Measurements from ENCODE around the gene EPB41L1. TPM values are rescaled to one million over a fixed set of nuclear protein-coding genes. Genes with fewer than 3 reads are reported as not detected.

EPB41L1 gene
- total RNA-seq, 1 experiment from 2014 or later, result 134 TPM

GRCh38 chr20:36218380-36219064 lies 64.0 kb downstream of the EPB41L1 start:
- BruUV-seq (replicated peaks), result no TSS peak
- no peak overlapping the region for H2AFZ ChIP-seq
- H3K79me2 ChIP-seq (ENCODE audit: low read depth), result no peaks in the 10 kb centered on the region
- POLR2A ChIA-PET (ENCODE audit: unreplicated experiment), result interaction anchor here (0.5 to 0.6 kb wide), 2 partner anchors 181 to 367 kb away, joined by 6 read pairs; no protein-coding TSS in a partner anchor
- H3K4me3 ChIP-seq, result no peak overlapping the region
- H3K36me3 ChIP-seq (ENCODE audit: low read depth), result 0 out of 2 replicates have a peak, but pooled peaks cover under 1% of the 10 kb centered on the region
- H3K27ac ChIP-seq, result no peak overlapping the region
- 0 out of 2 replicates have a peak, but pooled peaks cover under 1% of the 10 kb centered on the region for H3F3A ChIP-seq (ENCODE audit: insufficient read depth, low read depth)
- TF ChIP-seq, protein P1, sequence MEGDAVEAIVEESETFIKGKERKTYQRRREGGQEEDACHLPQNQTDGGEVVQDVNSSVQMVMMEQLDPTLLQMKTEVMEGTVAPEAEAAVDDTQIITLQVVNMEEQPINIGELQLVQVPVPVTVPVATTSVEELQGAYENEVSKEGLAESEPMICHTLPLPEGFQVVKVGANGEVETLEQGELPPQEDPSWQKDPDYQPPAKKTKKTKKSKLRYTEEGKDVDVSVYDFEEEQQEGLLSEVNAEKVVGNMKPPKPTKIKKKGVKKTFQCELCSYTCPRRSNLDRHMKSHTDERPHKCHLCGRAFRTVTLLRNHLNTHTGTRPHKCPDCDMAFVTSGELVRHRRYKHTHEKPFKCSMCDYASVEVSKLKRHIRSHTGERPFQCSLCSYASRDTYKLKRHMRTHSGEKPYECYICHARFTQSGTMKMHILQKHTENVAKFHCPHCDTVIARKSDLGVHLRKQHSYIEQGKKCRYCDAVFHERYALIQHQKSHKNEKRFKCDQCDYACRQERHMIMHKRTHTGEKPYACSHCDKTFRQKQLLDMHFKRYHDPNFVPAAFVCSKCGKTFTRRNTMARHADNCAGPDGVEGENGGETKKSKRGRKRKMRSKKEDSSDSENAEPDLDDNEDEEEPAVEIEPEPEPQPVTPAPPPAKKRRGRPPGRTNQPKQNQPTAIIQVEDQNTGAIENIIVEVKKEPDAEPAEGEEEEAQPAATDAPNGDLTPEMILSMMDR (conservative IDR thresholded peaks at IDR 0.05), result no peak
- no peak for TF ChIP-seq EZH2 (IDR thresholded peaks at IDR 0.05; ENCODE audit: low read depth)
- no peaks in the 10 kb centered on the region for H3K27me3 ChIP-seq (ENCODE audit: insufficient read depth, low read depth)
- intact Hi-C loops (cut with micrococcal nuclease; ENCODE audit: unreplicated experiment), result loop anchor here (10.0 kb wide), 1 partner anchor 696 kb away; no protein-coding TSS in a partner anchor
- no peaks in the 10 kb centered on the region for H3K4me1 ChIP-seq (replicated peaks; ENCODE audit: insufficient read depth)
- H3K9me2 ChIP-seq (ENCODE audit: insufficient read depth), result no peaks in the 10 kb centered on the region
- no peak overlapping the region for H3K4me2 ChIP-seq
- DNase-seq, result no peak
- H4K20me1 ChIP-seq (ENCODE audit: insufficient read depth), result no peaks in the 10 kb centered on the region
- CTCF ChIA-PET, result no interaction called here
- no peaks in the 10 kb centered on the region for H3K9me3 ChIP-seq (ENCODE audit: insufficient read depth, low read depth)

- ChIA-PET POLR2A (ENCODE audit: unreplicated experiment) (no interaction called here), CTCF (no interaction called here)
- Histone ChIP-seq H3K4me2 (no peak overlapping the region), H3F3A (ENCODE audit: insufficient read depth, low read depth) (0 out of 2 replicates have a peak, but pooled peaks cover 4% of the 10 kb centered on the region), H3K9me2 (ENCODE audit: insufficient read depth) (no peaks in the 10 kb centered on the region), H2AFZ (no peak overlapping the region), H3K79me2 (ENCODE audit: low read depth) (no peaks in the 10 kb centered on the region), H3K4me3 (no peak overlapping the region), H3K36me3 (ENCODE audit: low read depth) (0 out of 2 replicates have a peak, but pooled peaks cover 5% of the 10 kb centered on the region), H3K27me3 (ENCODE audit: insufficient read depth, low read depth) (no peaks in the 10 kb centered on the region), H3K9me3 (ENCODE audit: insufficient read depth, low read depth) (no peaks in the 10 kb centered on the region), H4K20me1 (ENCODE audit: insufficient read depth) (no peaks in the 10 kb centered on the region), H3K27ac (no peak overlapping the region), H3K4me1 (replicated peaks; ENCODE audit: insufficient read depth) (no peaks in the 10 kb centered on the region)
- BruUV-seq (replicated peaks), result no TSS peak
- DNase-seq, result no peak
- intact Hi-C loops (cut with micrococcal nuclease; ENCODE audit: unreplicated experiment), result loop anchor here (10.0 kb wide), 1 partner anchor 695 kb away; no protein-coding TSS in a partner anchor
- TF ChIP-seq EZH2 (IDR thresholded peaks at IDR 0.05; ENCODE audit: low read depth), result no peak
- TF ChIP-seq, protein P1 (conservative IDR thresholded peaks at IDR 0.05), result no peak
Observed at GRCh38 chr20:36219671-36220220, 65.2 kb downstream of the EPB41L1 start.

DNA sequence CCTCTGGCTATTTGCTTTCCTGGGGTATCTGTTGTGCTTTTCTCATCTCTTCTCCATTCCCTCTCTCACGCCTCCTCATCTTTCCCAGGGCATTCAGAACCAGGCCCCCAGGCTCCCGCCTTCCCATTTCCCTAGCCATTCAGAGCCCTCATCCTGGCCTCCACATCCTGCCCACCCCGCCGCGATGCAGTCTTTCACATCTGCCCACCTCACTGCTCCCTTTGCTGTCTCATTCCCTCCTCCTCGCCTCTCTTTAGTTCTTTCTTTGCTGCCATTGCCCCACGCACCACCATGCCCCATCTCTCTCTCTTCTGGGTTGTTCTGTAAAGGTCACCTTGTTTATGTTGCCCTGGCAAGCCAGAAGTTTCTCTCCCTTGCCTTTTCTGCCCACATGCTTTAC lies 71.1 kb downstream of the EPB41L1 start:
- Histone ChIP-seq H3K4me1 (replicated peaks; ENCODE audit: insufficient read depth) (no peaks in the 10 kb centered on the region), H3K9me3 (ENCODE audit: insufficient read depth, low read depth) (no peaks in the 10 kb centered on the region), H3K4me2 (no peak overlapping the region), H3K4me3 (no peak overlapping the region), H3F3A (ENCODE audit: insufficient read depth, low read depth) (0 out of 2 replicates have a peak, but pooled peaks cover 4% of the 10 kb centered on the region), H4K20me1 (ENCODE audit: insufficient read depth) (no peaks in the 10 kb centered on the region), H3K79me2 (ENCODE audit: low read depth) (no peaks in the 10 kb centered on the region), H2AFZ (no peak overlapping the region), H3K27ac (no peak overlapping the region), H3K9me2 (ENCODE audit: insufficient read depth) (no peaks in the 10 kb centered on the region), H3K27me3 (ENCODE audit: insufficient read depth, low read depth) (no peaks in the 10 kb centered on the region), H3K36me3 (ENCODE audit: low read depth) (0 out of 2 replicates have a peak, but pooled peaks cover 5% of the 10 kb centered on the region)
- TF ChIP-seq EZH2 (IDR thresholded peaks at IDR 0.05; ENCODE audit: low read depth), result no peak
- TF ChIP-seq, protein P1 (conservative IDR thresholded peaks at IDR 0.05), result no peak
- ChIA-PET CTCF (no interaction called here), POLR2A (ENCODE audit: unreplicated experiment) (no interaction called here)
- no peak for DNase-seq
- no TSS peak for BruUV-seq (replicated peaks)
- intact Hi-C loops (cut with micrococcal nuclease; ENCODE audit: unreplicated experiment), result no loop called here
